ENCODE data around the gene VSIG8.

- TF ChIP-seq CTCF (IDR thresholded peaks at IDR 0.05; ENCODE audit: low read depth, low read length) (no peak), POLR2A (IDR thresholded peaks at IDR 0.05; ENCODE audit: extremely low read depth, insufficient read length) (no peak)
These were observed 57.5 kb downstream of the VSIG8 start for GRCh38 chr1:159804924-159805323.
